ENCODE data around the gene CDH4.

DNA sequence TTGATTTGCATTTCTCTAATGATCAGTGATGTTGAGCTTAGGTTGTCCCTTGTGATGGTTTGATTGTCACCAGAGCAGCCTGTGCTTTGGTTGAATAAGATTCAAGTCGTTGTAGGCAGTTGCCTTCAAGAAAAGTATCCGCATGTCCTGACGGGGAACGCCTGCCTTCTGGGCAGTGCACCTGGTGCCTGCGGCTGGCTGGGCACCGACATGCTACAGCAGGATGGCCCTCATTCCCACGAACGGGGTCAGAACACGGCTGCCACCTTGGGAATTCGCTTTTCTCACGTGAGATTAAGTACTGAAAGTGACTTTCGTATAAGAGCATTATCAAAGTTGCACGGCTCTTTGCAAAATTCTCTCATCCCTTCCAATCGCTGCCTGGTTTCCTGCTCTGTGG, 78.4 kb downstream of the CDH4 start:
- TF ChIP-seq POLR2A (IDR thresholded peaks at IDR 0.05) = no peak
- TF ChIP-seq, protein P1, sequence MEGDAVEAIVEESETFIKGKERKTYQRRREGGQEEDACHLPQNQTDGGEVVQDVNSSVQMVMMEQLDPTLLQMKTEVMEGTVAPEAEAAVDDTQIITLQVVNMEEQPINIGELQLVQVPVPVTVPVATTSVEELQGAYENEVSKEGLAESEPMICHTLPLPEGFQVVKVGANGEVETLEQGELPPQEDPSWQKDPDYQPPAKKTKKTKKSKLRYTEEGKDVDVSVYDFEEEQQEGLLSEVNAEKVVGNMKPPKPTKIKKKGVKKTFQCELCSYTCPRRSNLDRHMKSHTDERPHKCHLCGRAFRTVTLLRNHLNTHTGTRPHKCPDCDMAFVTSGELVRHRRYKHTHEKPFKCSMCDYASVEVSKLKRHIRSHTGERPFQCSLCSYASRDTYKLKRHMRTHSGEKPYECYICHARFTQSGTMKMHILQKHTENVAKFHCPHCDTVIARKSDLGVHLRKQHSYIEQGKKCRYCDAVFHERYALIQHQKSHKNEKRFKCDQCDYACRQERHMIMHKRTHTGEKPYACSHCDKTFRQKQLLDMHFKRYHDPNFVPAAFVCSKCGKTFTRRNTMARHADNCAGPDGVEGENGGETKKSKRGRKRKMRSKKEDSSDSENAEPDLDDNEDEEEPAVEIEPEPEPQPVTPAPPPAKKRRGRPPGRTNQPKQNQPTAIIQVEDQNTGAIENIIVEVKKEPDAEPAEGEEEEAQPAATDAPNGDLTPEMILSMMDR (IDR thresholded peaks at IDR 0.05 in 8 of 11, conservative IDR thresholded peaks at IDR 0.05 in 3 of 11) = no peak
